HG03064 (cell line): ENCODE data around the gene ARHGAP27.

ENCODE experiments used
- ATAC-seq: cut with Tn5 transposase; IDR thresholded peaks from one replicate; pipeline ENCODE4 v1.9.1; 2021; ENCODE audit warnings: low read depth; ENCODE audit not compliant: unreplicated experiment

ARHGAP27 gene

GRCh38 chr17:45431531-45432404, 902 bp downstream of the ARHGAP27 start:
- ATAC-seq, result no peak

GRCh38 chr17:45430738-45431530, 1.7 kb downstream of the ARHGAP27 start:
- no peak for ATAC-seq

GRCh38 chr17:45430006-45430737, 2.5 kb downstream of the ARHGAP27 start:
- ATAC-seq, result no peak

GRCh38 chr17:45429339-45430005, 3.2 kb downstream of the ARHGAP27 start:
- no peak for ATAC-seq

DNA sequence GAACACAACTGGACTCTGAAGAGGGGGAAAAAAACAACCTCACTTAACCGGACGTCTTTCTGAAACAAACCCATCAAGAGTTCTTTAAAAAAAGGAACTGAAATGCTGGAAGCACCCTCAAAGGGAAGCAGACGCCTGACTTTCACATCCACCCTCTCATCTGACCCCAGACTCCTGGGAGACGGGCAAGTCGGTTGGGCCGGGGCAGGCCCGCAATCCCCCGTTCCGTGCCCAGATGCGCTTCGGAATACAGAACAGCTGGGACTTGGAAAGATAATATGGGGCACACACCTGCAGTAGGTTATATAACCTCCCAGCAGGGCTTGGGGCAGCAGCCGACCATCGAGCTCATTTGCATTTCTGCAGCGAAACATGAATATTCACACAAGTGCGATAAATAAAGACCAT, 3.7 kb downstream of the ARHGAP27 start:
- ATAC-seq, result no peak

DNA sequence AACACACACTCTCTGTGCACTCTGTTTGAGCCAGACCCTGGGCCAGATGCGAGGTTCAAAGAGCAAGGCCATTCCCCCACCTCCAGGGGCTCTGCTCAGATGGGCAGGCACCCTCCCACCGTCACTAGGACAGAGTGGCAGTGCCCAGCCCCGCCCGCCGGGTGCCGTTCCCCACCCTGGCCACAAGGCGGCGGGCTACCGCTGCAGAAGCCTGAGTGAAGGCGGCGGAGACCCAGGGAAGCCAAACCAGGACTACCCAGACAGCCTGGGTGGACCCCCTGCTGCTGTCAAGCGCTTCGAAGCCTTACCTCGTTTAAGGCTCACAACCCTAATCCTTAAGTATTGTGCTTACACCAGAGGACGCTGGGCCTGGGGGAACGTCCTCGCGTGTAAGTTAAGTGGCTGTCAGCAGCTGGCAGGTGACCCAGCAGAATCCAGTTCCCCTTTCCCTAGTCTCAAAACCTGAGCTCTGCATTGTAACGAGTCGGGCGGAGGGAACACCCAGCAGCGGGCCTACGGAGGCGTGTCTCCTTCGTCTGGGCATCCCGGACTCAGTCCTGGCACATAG, 4.5 kb downstream of the ARHGAP27 start:
- ATAC-seq, result no peak

DNA sequence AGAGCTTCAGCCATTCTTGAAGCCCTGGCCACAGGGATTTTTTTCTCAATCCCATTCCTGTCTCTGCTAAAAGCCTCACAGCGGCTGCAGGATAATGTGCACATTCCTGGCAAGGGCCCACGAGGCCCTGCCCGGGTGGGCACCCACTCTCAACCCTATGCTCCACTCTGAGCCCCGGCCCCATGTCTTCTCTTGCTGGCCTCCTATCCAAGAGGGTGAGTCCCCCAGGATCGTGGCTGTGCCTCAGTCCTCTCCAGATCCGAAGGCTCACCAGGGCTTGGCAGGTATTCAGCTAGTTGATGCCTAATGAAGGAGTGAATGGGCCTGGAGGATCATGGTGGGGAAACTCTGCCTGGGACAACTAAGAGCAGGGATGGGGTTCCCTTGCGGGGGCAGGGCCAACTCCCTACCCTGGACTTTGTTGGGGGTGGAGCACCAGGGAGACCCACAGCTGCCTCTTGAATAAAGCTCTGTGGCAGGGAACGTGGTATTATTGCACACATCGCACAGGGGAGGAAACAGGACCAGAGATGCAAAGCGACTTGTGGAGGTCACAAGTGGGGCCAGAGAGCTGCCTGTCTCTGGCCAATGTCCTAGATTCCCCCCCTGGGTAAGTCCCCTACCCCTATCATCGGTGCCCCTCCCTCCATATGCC, 5.4 kb downstream of the ARHGAP27 start:
- no peak for ATAC-seq

GRCh38 chr17:45426561-45426960, 6.1 kb downstream of the ARHGAP27 start:
- ATAC-seq, result no peak

- no peak for ATAC-seq
Observed at GRCh38 chr17:45425984-45426413, 6.7 kb downstream of the ARHGAP27 start.

- ATAC-seq, result no peak
Observed at GRCh38 chr17:45425125-45425983, 7.3 kb downstream of the ARHGAP27 start.

- no peak for ATAC-seq
Observed at GRCh38 chr17:45424769-45425124, 7.9 kb downstream of the ARHGAP27 start.

DNA sequence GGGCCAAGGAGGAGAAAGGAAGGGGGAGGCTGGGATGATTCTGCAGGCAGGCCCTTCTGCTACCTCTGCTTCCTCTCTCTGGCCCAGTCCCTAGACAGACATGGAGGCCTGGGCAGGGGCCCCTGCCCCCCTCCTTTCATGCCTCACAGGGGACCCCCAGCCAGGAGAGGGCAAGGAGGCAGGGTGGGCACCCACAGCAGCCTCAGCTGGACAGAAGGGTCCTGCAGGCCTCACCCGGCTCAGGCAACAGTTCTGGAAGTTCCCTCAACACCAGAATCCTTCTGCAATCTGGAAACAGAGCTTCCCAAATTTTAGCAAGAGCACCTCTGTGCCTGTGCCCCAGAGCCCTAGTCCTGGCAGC, 8.7 kb downstream of the ARHGAP27 start:
- no peak for ATAC-seq

DNA sequence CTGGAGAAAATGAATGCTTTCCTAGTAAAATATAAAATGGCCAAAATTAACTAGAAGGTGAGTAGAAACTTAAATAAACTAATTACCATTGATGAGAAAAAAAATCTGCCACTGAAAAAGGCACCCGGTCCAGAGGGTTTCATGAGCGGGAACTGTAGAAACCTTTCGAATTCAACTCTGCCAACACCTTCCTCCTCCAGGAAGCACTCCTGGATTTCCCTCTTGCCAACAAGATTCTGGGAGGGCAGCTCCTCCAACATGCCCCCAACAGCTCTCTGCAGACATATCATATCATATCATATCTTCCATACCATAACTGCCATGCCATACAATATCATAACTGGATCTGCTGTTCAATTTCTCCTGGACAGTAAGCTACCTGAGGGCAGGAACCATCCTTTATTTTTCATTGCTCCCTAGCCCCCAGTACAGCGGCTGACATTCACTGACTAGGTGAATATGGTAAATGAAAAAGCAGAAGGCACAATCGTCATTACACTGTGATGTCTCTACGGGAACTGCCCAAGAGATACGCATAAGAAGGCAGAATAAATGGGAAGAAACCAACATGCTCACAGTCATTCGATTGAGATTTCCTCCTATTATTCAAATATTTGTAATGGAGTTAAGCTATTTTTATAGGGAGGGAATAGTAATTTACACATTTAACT, 9.2 kb downstream of the ARHGAP27 start:
- ATAC-seq, result no peak

DNA sequence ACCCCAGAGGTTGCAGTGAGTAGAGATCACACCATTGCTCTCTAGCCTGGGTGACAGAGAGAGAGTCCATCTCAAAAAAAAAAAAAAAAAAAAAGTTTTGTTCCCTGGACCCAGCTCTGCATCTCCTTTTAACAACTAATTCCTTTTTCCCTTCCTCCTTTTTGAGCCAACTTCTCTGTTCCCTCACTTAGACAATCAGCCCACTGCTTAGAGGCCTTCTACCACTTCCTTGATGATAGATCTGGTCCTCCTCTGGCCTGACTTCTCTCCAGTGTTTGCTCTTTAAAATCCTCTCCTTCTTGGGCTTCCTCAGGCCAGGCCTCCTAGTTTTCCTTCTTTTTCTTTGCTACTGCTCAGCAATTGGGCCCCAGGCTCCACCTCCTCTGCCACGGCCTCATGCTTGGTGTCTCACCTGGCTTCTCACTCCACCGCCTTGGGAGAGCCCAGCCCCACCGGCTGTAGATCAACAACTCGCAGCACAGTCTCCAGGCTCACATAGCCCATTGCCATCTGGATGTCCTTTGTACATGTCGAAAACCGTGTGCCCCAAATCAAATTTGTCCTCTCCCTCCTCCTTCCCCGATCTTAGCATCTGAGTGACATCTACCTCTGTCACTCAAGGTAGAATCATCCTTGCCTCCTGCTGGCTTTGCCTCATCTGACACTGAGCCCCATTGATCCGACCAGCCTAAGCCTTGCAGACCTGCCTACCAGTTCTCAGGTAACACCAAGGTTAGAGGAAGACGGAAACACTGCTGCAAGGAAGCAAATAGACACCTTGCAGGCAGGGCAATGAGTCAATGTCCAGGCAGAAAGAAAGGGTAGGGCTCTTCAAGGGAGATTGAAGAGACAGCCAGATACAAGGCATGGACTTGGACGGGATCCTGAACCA, 17.4 kb downstream of the ARHGAP27 start:
- ATAC-seq, result no peak

GRCh38 chr17:45413498-45413923, 19.2 kb downstream of the ARHGAP27 start:
- no peak for ATAC-seq

DNA sequence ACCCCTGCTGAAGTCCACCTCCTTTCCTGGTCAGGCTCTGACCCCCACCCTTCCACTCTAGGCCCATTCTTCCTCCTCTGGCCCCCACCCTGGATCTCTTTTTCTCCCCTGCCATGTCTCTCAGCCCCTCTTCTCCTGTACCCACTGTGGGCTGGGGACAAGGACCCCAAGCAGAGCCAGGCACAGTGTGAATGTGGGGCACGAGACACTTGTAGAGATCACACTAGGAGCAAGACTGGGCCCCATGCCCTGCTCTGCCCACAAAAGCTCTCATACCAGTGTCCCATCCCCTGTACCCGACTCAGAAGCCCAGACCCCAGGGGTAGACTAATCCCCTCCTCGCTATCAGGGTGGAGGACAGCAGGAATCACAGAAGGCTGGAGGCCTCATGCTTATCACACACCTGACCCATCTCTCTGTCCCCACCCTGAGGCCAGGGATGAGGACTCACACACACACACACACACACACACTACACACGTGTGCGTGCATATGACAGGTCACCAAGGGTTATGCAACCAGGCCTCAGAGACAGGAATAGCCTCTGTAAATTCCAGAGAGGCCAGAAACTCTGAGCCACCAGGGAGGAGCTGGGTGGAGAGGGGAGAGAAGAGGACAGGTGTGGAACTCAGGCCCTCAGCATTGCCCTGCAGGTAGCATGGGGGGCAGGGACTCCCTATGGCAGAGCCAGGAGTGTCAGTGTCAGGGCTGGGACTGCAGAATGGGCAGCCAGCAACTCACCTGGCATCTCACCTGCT, 21.1 kb downstream of the ARHGAP27 start:
- no peak for ATAC-seq
